H9 (cell line): Measurements from ENCODE around the gene CARHSP1. TPM values are rescaled to one million over a fixed set of nuclear protein-coding genes. Genes with fewer than 3 reads are reported as not detected.

Experiments
- DNase-seq: peaks from one replicate; pipeline ENCODE4 v3.0.0-alpha.2; 2017
- H2AFZ ChIP-seq: one replicate; pipeline ENCODE4 v1.6.1; 2013; ENCODE audit warnings: mild to moderate bottlenecking, low read length, control low read depth, moderate library complexity
- H2AK5ac ChIP-seq: 2 replicates; pipeline ENCODE4 v1.6.1; 2013; ENCODE audit warnings: low read length, control low read depth, mixed read lengths; ENCODE audit not compliant: insufficient read length
- H2BK120ac ChIP-seq: one replicate; pipeline ENCODE4 v1.6.1; 2013; ENCODE audit warnings: low read depth, mild to moderate bottlenecking, low read length, control low read depth, inconsistent platforms; ENCODE audit not compliant: poor library complexity, severe bottlenecking
- H2BK12ac ChIP-seq: 2 replicates; pipeline ENCODE4 v1.6.1; 2013; ENCODE audit warnings: low read length, control low read depth, mixed read lengths, low read depth; ENCODE audit not compliant: insufficient read length
- H2BK15ac ChIP-seq: 2 replicates; pipeline ENCODE4 v1.6.1; 2013; ENCODE audit warnings: low read depth, low read length, control low read depth
- H2BK20ac ChIP-seq: one replicate; pipeline ENCODE4 v1.6.1; 2013; ENCODE audit warnings: low read depth, mild to moderate bottlenecking, low read length, control low read depth, inconsistent platforms; ENCODE audit not compliant: poor library complexity, severe bottlenecking
- H2BK5ac ChIP-seq: 2 replicates; pipeline ENCODE4 v1.6.1; 2013; ENCODE audit warnings: low read length, control low read depth, mixed read lengths; ENCODE audit not compliant: insufficient read length
- H3K14ac ChIP-seq: 2 replicates; pipeline ENCODE4 v1.6.1; 2013; ENCODE audit warnings: low read length, control low read depth; ENCODE audit not compliant: insufficient read depth
- H3K18ac ChIP-seq: 2 replicates; pipeline ENCODE4 v1.6.1; 2013; ENCODE audit warnings: low read depth, mild to moderate bottlenecking, mixed read lengths, low read length, control low read depth; ENCODE audit not compliant: insufficient read length
- H3K23ac ChIP-seq: 2 replicates; pipeline ENCODE4 v1.6.1; 2013; ENCODE audit warnings: low read length, control low read depth, mixed read lengths, low read depth; ENCODE audit not compliant: insufficient read length
- H3K23me2 ChIP-seq: 2 replicates; pipeline ENCODE4 v1.6.1; 2013; ENCODE audit warnings: low read depth, mild to moderate bottlenecking, mixed read lengths, low read length, control low read depth; ENCODE audit not compliant: insufficient read length, poor library complexity, severe bottlenecking
- H3K27ac ChIP-seq: 2 replicates; pipeline ENCODE4 v1.5.1; 2013; ENCODE audit warnings: low read length, control low read depth, mixed read lengths, low read depth; ENCODE audit not compliant: insufficient read length
- H3K27me3 ChIP-seq: 2 replicates; pipeline ENCODE4 v1.6.1; 2013; ENCODE audit warnings: low read length, control low read depth, inconsistent platforms; ENCODE audit not compliant: insufficient read depth
- H3K4ac ChIP-seq: 2 replicates; pipeline ENCODE4 v1.6.1; 2013; ENCODE audit warnings: low read depth, mild to moderate bottlenecking, control low read depth, inconsistent platforms, low read length, moderate library complexity
- H3K4me1 ChIP-seq: 2 replicates; pipeline ENCODE4 v1.6.1; 2013; ENCODE audit warnings: low read length, control low read depth, inconsistent platforms; ENCODE audit not compliant: insufficient read depth
- H3K4me2 ChIP-seq: 2 replicates; pipeline ENCODE4 v1.6.1; 2013; ENCODE audit warnings: low read length, control low read depth, mixed read lengths; ENCODE audit not compliant: insufficient read length, insufficient read depth
- H3K56ac ChIP-seq: 2 replicates; pipeline ENCODE4 v1.6.1; 2013; ENCODE audit warnings: low read depth, mild to moderate bottlenecking, mixed read lengths, low read length, control low read depth; ENCODE audit not compliant: insufficient read length
- H3K79me1 ChIP-seq: 2 replicates; pipeline ENCODE4 v1.6.1; 2013; ENCODE audit warnings: low read depth, mild to moderate bottlenecking, moderate library complexity, low read length, control low read depth, inconsistent platforms; ENCODE audit not compliant: insufficient read depth, poor library complexity, severe bottlenecking
- H3K79me2 ChIP-seq: 2 replicates; pipeline ENCODE4 v1.6.1; 2013; ENCODE audit warnings: low read length, control low read depth, inconsistent platforms; ENCODE audit not compliant: insufficient read depth
- H3K9ac ChIP-seq: 2 replicates; pipeline ENCODE4 v1.6.1; 2013; ENCODE audit warnings: low read length, control low read depth, mixed read lengths; ENCODE audit not compliant: insufficient read length; ENCODE audit errors: extremely low read depth
- H3K9me3 ChIP-seq: one replicate; pipeline ENCODE4 v1.6.1; 2013; ENCODE audit warnings: low read depth, low read length, inconsistent platforms; ENCODE audit not compliant: control insufficient read depth
- H3T11ph ChIP-seq: one replicate; pipeline ENCODE4 v1.6.1; 2013; ENCODE audit warnings: mild to moderate bottlenecking, low read length, control low read depth, inconsistent platforms
- H4K20me1 ChIP-seq: one replicate; pipeline ENCODE4 v1.6.1; 2013; ENCODE audit not compliant: control insufficient read depth, insufficient read length, insufficient read depth
- H4K5ac ChIP-seq: 2 replicates; pipeline ENCODE4 v1.6.1; 2013; ENCODE audit warnings: low read depth, mild to moderate bottlenecking, mixed read lengths, low read length, control low read depth; ENCODE audit not compliant: insufficient read length
- H4K8ac ChIP-seq: replicated peaks from 2 replicates; pipeline ENCODE4 v1.6.1; 2013; ENCODE audit warnings: low read length, control low read depth, mixed read lengths, low read depth; ENCODE audit not compliant: insufficient read length
- H4K91ac ChIP-seq: 2 replicates; pipeline ENCODE4 v1.6.1; 2013; ENCODE audit warnings: low read depth, mild to moderate bottlenecking, moderate library complexity, mixed read lengths, low read length, control low read depth; ENCODE audit not compliant: insufficient read length
- H3K27ac Mint-ChIP-seq, 3 experiments: 2 replicates in 2 of 3; 3 replicates in 1 of 3; pipeline ENCODE4 v1.8.0; 2020 to 2021; ENCODE audit warnings: mixed read lengths in 3 of 3, mild to moderate bottlenecking in 1 of 3, moderate library complexity in 1 of 3
- H3K27me3 Mint-ChIP-seq: 2 replicates; pipeline ENCODE4 v1.8.0; 2021; ENCODE audit warnings: low read depth, mild to moderate bottlenecking, moderate library complexity, mixed read lengths
- H3K36me3 Mint-ChIP-seq, 3 experiments: 2 replicates in 2 of 3; 3 replicates in 1 of 3; pipeline ENCODE4 v1.8.0; 2020 to 2021; ENCODE audit warnings: low read depth in 3 of 3, mixed read lengths in 3 of 3; ENCODE audit not compliant: insufficient read depth in 1 of 3
- H3K4me1 Mint-ChIP-seq, 2 experiments: 2 replicates each; pipeline ENCODE4 v1.8.0; 2020; ENCODE audit warnings: mixed read lengths in 2 of 2
- H3K4me3 Mint-ChIP-seq, 2 experiments: 2 replicates in 1 of 2; 3 replicates in 1 of 2; pipeline ENCODE4 v1.8.0; 2020 to 2021; ENCODE audit warnings: mild to moderate bottlenecking in 2 of 2, mixed read lengths in 2 of 2, moderate library complexity in 1 of 2
- H3K9me3 Mint-ChIP-seq, 2 experiments: 2 replicates in 1 of 2; 3 replicates in 1 of 2; pipeline ENCODE4 v1.8.0; 2020; ENCODE audit warnings: mild to moderate bottlenecking in 2 of 2, mixed read lengths in 2 of 2, moderate library complexity in 1 of 2
- CTCF ChIP-seq: fragments of 200-600 bp; sonication (generic); conservative IDR thresholded peaks from 3 replicates; pipeline ENCODE4 v1.8.0; 2021; ENCODE audit warnings: antibody characterized with exemption, mild to moderate bottlenecking
- WGBS: extraction: QIAGEN DNeasy Blood & Tissue Kit; methylation state at CpG from one replicate; pipeline ENCODE4 v1.1.7; 2013; ENCODE audit warnings: missing lambda C conversion rate, low lambda C conversion rate, mixed read lengths; ENCODE audit not compliant: insufficient read length; ENCODE audit errors: extremely low coverage; 5-methylcytosine and 5-hydroxymethylcytosine counted together
- total RNA-seq: library from RNA; stranded (reverse); gene quantifications from 2 replicates; pipeline ENCODE4 v1.2.1, GENCODE V29; 2021

The CARHSP1 gene
- total RNA-seq, 1 experiment from 2014 or later, result 194 TPM

DNA sequence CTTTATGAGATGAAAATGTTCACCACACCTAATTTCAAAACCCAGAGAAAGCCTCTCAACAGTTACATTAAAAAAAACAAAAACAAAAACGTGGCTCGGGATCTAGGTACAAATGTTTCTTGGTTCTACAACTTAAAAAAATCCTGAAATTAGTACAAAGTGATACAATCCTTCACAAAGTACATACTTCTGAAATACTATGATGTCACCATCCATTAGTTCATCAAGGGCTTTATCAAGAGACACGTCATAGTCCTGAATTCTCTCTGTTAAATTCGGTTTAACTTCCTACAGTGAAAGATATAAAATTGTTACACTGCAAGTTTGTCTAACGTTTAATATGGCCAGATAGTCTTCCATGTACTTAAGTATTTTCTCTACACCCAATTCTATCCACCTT, 31.5 kb upstream of the CARHSP1 start:
- Histone ChIP-seq H3K4me2 (no peak overlapping the region), H3K23me2 (no peaks in the 10 kb centered on the region), H3K9ac (no peak overlapping the region), H2AFZ (no peak overlapping the region), H2BK15ac (no peak overlapping the region), H2BK120ac (no peak overlapping the region), H2BK12ac (no peak overlapping the region), H4K91ac (no peak overlapping the region), H3K79me2 (no peaks in the 10 kb centered on the region), H3K14ac (no peak overlapping the region), H3K4me1 (no peaks in the 10 kb centered on the region), H3K27ac (no peak overlapping the region), H3K79me1 (no peaks in the 10 kb centered on the region), H3K9me3 (no peaks in the 10 kb centered on the region), H3K18ac (no peak overlapping the region), H2BK5ac (no peak overlapping the region), H2AK5ac (no peak overlapping the region), H3T11ph (no peak overlapping the region), H2BK20ac (no peak overlapping the region), H4K8ac (no peak overlapping the region), H4K20me1 (no peaks in the 10 kb centered on the region), H3K23ac (no peak overlapping the region), H4K5ac (no peak overlapping the region), H3K27me3 (no peaks in the 10 kb centered on the region), H3K4ac (no peak overlapping the region), H3K56ac (no peak overlapping the region)
- peaks cover 0 to 9% of the 10 kb centered on the region in 2 experiments; a peak in 2 of 4 replicates for H3K4me1 Mint-ChIP-seq
- no peak for DNase-seq
- no peaks in the 10 kb centered on the region for H3K9me3 Mint-ChIP-seq
- WGBS, result no CpG with 5 or more reads among the region's 5 CpGs
- peak overlapping the region in 2 of 3 experiments; percentile 63 to 76; a peak in 2 of 7 replicates for H3K27ac Mint-ChIP-seq
- no peaks in the 10 kb centered on the region for H3K27me3 Mint-ChIP-seq
- H3K36me3 Mint-ChIP-seq, result peaks cover 78 to 97% (median 94%) of the 10 kb centered on the region in 3 experiments
- no peak for TF ChIP-seq CTCF
- H3K4me3 Mint-ChIP-seq, result no peak overlapping the region
